HG02798 (cell line): ENCODE measurements around the gene UTP3.
"Not testable (repeated sequence)": the region's sequence is repeated elsewhere in the genome, so short reads cannot be mapped to it uniquely, and the experiment has no call there.

Experiments used
- ATAC-seq: cut with Tn5 transposase; IDR thresholded peaks from one replicate; pipeline ENCODE4 v1.9.1; 2021; ENCODE audit warnings: mild to moderate bottlenecking; ENCODE audit not compliant: unreplicated experiment, poor library complexity

UTP3 gene

GRCh38 chr4:70713453-70714078 lies 25.2 kb downstream of the UTP3 start:
- ATAC-seq = peak; percentile 38

DNA sequence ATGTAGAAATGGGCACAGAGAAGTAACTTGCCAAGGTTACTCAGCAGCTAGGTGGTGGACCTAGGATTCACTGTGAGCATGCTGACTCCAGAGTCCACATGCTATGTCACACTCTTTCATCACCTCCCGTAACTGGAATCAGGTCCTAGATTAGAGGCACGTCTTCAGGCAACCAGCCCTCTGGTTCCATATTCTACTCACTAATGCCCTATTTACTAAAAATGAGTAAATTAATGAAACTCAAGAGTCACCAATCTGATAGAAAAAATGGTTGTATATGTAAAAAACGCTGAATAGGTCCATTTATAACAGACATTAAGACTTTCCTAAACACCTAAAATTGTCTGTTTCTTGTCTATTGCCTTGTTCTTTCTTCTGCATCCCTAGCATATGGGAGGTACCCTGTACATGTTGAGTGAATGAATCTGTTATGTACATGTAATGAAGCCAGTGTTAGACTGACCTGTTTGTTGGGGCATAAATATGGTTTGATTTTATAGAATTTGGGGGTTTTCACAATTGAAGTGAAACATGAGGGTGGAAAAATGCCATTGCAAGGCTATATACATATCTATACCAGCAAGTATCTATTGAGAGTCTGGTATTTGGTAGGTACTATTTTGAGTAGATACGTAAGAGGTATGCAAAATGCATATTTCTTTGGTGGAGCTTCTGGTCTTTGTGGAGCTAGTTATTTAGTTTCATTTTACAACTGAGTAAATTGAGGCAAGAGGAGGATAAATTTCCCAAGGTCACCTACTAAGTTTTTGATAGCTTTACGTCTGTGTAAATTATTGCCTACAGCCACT lies 26.0 kb downstream of the UTP3 start:
- ATAC-seq = peak; percentile 55

DNA sequence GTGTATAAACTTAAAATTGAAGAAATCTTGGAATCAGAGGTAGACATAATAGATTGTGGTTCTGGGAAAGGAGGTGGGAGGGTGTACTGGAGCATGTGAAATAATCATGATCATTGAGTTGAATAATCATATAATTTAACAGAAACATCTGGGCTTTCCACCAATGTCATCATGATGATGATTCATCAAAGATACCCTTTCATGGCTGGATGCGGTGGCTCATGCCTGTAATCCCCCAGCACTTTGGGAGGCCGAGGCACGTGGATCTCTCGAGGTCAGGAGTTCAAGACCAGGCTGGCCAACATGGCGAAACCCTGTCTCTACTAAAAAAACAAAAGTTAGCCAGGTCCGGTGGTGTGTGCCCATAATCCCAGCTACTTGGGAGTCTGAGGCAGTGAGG lies 26.8 kb downstream of the UTP3 start:
- ATAC-seq = no peak

DNA sequence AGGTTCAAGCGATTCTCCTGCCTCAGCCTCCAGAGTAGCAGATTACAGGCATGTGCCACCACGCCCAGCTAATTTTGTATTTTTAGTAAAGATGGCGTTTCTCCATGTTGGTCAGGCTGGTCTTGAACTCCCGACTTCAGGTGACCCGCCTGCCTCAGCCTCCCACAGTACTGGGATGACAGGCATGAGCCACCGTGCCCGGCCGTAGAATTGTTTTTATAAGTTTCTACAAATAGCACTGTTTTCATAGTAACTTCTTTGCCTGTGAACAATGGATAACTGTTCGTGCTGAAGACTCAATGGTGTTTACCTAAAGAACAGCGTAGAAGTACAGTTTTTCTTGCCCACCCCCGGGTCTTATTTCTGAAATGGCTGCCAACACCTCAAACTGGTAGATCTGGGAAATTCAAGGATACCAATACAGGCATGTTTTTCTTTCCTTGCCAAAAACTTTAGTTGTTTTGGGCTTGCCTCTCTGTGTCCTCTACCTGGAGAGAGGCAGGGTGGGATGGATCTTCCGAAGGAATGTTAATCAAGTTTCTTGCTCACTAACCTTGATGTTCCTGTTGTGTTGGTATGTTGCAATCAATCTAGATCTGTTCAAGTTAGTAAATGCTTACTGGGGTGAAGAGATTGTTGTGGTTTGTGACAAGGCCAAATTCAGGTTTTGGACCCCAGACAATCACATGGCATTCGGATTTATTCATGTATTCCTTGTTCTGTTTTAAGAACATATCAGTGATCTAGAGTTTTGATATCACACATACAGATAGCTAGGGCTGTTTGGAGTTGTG lies 30.7 kb downstream of the UTP3 start:
- no peak for ATAC-seq

DNA sequence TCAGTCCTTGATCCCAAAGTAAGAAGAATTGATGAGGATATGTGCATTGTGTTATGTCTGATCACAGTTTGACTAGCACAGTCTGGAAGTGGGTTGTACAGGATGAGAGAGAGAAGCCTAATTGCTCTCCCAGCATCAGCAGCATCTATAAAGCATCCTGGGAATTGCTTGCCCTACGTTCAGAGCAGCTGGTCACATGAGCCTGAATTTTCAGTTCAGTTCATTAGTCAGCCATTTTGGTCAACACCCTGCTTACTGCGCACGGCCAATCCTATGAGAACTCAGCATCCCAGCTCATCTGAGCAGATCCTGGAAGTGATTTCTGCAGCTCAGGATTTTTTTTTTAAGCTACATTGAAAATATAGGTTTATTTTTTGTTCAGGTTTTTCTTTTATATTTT lies 33.4 kb downstream of the UTP3 start, which contains the start of gene RUFY3:
TSS of gene RUFY3 (plus strand) at position 218 of the 400 bp plus-strand sequence. CDS start 610 bp downstream, outside the sequence.
- ATAC-seq = no peak

DNA sequence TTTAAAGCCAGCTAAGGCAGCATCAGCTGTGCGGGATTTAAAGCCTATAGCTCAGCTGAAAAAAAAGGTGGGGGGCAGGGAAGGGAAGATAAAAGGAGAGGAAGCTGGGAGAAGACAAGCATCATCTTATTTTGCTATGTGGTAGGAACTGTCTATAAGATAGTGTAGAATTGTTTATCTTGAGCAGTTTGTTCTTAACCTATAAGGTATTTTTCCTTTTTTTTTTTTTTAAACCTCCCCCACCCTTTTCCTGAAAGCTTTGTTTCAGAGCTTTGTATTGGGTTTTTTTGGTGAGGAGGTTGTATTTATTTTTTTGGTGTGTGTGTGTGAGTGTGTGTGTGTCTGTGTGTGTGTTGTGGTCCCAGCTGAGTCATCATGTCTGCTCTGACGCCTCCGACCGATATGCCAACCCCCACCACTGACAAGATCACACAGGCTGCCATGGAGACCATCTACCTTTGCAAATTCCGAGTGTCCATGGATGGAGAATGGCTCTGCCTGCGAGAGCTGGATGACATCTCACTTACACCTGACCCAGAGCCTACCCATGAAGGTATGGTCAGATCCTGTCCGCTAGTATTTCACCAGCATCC lies 34.0 kb downstream of the UTP3 start:
- no peak for ATAC-seq

GRCh38 chr4:70724463-70724862 lies 36.1 kb downstream of the UTP3 start:
- ATAC-seq = no peak

DNA sequence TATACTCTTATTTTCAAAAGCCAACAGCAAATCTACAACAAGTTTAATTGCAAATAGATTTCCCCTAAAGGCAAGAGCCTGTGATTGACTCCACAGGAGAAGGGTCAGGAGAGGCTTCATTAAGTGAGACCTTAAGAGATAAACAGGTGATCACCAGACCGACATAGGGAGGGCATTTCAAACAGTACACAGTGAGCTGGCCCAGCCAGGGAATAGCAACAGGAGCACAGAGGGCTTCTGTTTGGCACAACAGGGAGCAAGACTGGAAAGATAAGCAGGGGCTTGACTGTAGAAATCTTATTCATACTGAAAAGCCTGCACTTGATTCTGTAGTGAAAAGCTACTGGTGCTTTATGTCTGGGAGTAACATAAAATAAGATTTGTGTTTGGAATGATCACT lies 37.3 kb downstream of the UTP3 start:
- ATAC-seq = no peak

DNA sequence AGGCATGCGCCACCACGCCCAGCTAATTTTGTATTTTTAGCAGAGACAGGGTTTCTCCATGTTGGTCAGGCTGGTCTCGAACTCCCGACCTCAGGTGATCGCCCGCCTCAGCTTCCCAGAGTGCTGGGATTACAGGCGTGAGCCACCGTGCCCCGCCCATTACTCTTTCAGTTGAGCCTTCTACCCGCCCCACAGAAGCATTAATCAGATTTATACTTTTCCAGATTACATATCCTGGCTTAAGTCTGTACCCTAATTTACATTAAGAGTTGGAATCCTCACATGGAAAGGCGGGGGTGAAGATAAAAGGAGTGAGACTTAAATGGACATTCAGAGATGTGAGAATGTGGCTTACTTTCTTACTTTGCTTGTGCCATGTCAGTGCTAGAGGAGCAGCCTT lies 38.2 kb downstream of the UTP3 start:
- ATAC-seq = not testable (repeated sequence)

DNA sequence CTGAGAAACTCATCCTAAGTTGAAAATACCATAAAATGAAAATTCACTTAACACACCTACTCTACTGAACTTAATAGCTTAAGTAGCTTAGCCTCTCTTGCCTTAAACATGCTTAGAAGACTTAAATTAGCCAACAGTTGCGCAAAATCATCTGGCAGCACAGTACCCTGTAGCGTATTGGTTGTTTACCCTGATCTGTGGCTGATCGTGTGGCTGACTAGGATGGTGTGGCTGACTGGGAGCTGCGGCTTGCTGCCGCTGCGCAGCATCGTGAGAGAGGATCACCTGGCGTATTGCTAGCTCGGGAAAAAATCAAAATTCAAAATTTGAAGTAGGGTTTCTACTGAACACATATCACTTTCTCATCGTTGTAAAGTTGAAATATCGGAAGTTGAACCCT lies 39.8 kb downstream of the UTP3 start:
- ATAC-seq = no peak

GRCh38 chr4:70732878-70733277 lies 44.5 kb downstream of the UTP3 start:
- not testable (repeated sequence) for ATAC-seq

GRCh38 chr4:70734168-70734954 lies 46.0 kb downstream of the UTP3 start:
- ATAC-seq = peak; percentile 92

DNA sequence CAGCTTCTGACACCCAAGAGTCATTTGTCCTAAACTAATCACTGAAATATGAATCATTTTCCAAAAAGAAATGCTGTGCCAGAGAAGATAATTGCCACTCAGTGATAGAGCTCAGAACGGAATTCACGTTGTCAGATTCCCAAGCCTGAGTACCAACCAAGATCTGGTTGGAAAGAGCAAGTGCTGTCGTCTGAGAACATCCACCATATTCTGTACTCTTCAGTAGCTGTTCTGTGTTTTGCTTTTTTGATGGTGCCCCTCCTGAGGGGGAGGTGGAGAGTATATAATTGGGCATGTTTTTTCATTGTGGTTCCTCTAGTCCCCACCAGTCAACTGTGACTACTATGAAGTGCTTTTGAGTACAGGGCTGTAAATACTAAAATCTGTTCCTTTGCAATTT lies 46.6 kb downstream of the UTP3 start:
- ATAC-seq = no peak

DNA sequence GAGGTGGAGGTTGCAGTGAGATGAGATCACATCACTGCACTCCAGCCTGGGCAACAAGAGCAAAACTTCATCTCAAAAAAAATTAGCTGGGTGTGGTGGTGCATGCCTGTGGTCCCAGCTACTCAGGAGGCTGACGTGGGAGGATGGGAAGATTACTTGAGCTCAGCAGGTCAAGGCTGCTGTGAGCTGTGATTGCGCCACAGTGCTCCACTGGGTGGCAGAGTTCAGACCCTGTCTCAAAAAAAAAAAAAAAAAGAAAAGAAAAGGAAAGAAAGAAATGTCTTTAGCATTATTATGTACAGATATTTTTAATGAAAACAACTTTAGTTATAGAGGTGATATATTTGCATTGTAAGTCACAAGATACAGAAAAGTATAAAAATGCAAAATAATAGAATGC lies 47.6 kb downstream of the UTP3 start:
- ATAC-seq = peak; percentile 28

DNA sequence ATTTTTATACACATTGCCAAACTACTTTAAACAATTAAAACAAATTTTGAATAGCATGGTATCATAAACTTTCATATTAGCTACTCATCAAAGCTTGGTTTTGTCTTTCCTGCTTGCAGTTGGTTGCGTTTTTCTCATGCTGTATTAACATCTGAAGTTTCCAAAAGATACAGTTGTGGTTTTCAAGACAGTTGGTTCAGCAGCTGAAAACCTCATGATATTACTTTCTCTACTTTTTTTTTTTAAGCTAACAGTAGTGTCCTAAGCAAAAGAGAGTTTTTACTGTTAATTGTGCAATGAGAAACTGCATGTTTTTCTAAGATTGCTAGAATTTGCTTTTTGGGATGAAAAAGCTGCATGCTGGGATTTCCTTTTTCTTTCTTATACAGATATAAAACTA lies 48.7 kb downstream of the UTP3 start:
- ATAC-seq = no peak

- no peak for ATAC-seq
Observed at GRCh38 chr4:70737409-70737808, 49.1 kb downstream of the UTP3 start.

DNA sequence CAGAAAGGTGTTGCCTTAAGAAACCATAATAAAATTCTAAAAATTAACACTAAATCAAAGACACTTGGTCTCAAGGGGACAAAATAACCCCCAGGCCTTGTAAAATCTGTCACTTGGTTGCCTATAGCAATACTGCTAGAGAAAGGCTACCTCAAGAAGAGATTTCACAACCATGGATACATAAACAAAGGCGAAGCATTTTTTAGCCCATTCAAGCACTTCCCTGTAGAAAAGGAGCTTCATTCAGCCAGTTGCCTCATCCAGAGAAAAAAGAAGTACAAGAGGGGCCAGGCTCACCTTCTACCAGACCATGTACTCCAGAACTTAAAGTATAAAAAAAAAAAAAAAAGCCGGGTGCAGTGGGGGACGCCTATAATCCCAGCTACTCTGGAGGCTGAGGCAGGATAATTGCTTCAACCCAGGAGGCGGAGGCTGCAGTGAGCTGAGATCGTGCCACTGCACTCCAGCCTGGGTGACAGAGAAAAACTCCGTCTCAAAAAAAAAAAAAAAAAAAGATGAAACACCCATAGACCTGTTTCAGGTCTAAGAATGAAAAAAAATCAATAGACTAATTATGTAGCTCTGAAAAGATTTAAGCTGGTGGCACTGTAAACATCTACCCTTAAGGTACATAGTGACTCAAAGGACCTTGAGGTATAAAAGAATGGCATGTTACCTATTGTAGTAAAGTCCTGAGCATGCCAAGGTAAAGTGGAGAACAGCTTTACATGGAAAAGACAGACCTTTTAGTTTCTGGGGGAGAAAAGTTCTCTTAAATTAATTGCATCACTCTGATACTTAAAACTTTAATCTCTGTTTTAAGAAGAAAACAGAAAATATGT lies 51.4 kb downstream of the UTP3 start:
- ATAC-seq = no peak
